ENCODE data around the gene PGBD4.
"Not testable (repeated sequence)": the region's sequence is repeated elsewhere in the genome, so short reads cannot be mapped to it uniquely, and the experiment has no call there.

Gene PGBD4

DNA sequence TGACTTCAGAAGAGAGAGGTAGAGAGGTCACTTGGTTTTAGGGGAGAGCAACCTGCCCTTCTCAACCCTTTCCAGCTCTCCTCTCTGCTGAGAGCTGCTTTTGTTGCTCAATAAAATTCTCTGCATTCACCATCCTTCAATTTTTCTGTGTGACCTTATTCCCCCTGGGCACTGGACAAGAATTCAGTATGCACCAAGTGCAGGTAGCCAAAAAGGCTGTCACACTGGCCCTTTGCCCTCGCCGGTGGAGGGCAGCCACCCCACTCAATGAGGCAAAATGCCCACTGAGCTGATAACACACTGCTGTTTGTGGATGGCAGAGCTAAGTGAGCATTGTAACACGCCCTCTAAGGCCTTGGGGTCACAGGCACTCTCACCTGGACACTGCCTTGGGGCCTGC is 12.9 kb downstream of the PGBD4 start:
- no peak for DNase-seq

DNA sequence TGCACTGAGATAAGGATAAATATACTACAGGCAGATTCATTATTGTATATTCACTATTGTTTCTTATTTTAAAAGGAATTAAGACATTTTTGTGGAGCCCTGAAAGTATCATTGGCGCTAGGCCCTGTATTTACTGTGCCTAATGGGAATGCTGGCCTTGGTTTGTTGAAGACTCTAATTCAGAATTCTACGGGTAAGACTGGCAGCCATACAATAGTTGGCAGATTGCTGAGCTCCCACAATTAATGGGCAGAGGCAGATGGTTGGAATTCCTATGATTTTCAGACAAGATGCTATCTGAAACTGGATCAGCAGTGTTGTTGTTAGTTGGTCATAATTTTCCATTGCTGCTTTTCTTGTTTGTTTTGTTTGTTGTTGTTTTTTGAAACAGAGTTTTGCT is 14.7 kb downstream of the PGBD4 start:
- DNase-seq: no peak

DNA sequence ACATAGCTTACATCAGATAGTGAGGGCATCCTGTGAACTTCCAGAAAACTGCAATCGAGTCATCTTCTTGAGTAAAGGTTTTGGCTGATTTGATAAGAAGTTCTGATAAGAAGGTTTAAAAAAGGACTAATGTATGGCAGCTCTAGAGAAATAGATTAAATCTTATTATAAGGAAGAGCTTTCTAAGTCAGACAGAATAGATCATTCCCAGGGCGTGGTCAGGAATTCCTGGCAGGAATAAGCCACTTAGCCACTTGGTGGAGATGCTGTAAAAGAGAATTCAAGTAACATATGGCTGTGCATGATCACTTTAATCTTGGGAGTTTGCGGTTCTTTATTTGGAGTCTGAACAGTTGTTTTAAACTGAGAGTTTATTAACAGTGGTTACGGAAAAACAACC is 17.4 kb downstream of the PGBD4 start:
- no peak for DNase-seq

- not testable (repeated sequence) for DNase-seq
Observed at GRCh38 chr15:34120420-34120819, 18.5 kb downstream of the PGBD4 start.

- DNase-seq: not testable (repeated sequence)
Observed at GRCh38 chr15:34121786-34122185, 19.9 kb downstream of the PGBD4 start.

DNA sequence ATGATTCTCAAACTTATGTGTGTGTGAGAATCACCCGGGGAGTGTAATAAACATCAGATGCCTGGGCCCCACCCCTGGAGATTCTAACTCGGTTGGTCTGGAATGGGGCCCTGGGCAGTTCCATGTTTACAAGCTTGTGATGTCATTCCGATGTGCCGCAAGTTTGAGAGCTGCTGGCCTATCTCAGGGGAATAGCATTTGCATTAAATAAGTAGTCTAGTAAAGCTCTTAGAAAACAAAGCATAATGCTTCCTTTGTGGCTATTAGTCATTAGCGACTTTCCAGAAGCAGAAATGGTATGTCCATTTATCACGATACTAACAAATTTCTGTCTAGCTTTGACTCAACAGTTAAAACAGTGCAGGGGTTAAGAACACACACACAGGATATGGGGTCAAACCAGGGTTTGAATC is 20.9 kb downstream of the PGBD4 start:
- no peak for DNase-seq

GRCh38 chr15:34124651-34125050 is 22.8 kb downstream of the PGBD4 start:
- DNase-seq: no peak

DNA sequence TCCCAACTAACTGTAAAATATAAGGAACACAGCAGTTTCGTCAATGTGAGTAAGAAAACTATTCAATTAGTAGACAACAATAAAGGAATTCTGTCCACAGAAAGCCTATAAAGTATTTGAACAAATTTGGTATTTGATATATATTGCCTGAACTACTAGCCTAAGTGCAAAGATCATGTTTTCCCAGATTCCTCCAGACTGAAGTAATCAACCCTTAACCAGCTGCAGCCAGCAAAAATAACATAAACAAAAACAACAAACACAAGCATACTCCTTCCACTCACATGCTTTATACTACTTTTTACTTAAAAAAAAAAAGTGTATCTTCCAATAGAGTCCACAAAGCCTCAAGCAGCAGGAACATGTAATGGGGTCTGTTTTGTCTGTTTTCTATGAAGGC is 24.1 kb downstream of the PGBD4 start:
- no peak for DNase-seq

- DNase-seq: no peak
Observed at GRCh38 chr15:34126522-34126921, 24.6 kb downstream of the PGBD4 start.

- no peak for DNase-seq
Observed at GRCh38 chr15:34128898-34129297, 27.0 kb downstream of the PGBD4 start.

DNA sequence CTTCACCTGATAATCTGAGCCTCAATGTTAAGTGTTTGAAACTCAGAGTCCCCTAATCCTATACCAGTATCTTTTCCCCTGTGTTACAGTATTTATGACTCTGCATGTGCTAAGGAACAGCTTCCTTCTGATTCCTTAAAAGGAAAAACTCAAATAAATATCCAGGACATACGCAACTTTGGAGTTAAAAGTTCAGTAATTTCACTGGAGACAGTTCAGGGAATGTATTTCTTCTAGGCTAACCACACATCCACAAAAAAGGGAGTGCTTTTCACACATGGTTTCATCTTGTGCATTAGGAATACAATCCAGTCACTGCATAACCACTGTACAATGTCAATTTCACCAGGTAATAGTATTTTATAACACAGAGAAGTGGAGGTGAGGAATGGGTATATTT is 31.0 kb downstream of the PGBD4 start:
- DNase-seq: no peak

DNA sequence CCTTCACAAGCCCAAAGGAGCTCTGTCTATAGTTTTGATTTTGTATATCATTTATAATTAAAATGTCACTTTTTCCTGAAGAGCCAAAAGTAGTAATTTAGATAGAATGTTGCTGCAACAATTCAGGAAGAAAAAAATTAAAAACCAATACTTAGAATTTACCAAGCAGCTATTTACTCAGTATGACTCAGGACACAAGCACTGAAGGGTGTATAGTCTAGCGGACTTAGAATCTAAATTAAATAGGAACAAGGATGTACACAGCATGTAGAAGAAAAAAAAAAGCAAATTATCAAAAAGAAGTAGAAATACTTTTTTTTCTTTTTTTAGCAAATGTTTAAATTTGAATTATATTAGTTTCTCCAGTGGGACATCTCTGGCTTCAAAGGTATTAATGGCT is 31.6 kb downstream of the PGBD4 start:
- no peak for DNase-seq

- DNase-seq: no peak
Observed at GRCh38 chr15:34147371-34148140, 45.7 kb downstream of the PGBD4 start.

DNA sequence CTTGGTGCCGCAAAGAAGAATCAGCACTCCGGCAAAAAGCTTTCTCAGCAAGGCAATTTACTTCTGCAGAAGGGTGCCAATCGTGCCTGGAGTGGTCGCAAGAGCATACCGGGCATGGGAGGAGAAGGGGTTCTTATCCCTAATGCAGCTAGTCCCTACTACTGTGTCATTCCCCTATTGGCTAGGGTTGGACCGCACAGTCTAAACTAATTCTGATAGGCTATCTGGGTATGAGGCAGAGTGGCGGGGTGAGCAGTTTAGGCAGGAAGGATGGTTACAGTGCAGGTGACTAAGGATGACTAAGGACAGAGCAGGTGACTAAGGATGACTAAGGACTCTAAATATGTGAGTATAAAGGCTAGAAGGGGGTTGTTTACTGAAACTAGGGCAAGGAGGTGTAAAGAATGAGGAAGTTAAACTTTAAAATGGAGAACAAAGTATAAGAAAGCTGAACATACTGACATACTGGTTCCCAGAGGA is 52.9 kb downstream of the PGBD4 start:
- DNase-seq: no peak

GRCh38 chr15:34155859-34156258 is 54.0 kb downstream of the PGBD4 start:
- DNase-seq: no peak
